GM18909 (cell line): ENCODE measurements around the gene LLCFC1.

ENCODE experiments used
- ATAC-seq: cut with Tn5 transposase; IDR thresholded peaks from one replicate; pipeline ENCODE4 v1.9.1; 2021; ENCODE audit warnings: mild to moderate bottlenecking; ENCODE audit not compliant: unreplicated experiment, poor library complexity

Gene LLCFC1

DNA sequence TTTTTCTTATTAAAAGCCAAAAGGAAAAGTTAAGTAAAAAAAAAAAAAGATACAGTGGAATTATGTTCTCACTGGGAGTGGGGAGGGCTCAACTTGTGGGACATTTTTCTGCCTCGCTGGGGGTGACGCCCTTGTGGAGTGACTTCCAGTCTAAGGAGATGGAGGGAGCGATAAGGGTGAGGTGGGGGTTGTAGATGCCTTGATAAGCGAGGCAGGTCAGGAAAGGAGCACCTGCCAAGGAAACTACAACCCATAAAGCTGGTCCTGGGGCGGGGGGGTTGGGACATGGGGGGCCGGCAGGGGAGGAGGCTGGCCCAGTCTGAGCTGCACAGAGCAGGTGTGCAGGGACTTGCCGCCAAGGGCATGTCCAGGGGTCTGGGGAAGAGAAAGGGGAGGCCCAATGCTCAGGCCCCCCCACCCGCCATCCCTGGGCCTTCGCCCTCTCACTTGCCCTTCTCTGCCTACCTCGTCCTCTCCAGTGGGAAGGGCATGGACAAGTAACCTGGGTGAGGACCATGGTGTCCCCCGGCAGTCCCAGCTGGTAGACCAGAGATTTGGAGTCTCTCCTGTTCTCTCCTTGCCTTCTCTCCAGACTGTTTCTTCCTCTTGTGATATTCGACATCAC, 3.2 kb upstream of the LLCFC1 start:
- no peak for ATAC-seq

DNA sequence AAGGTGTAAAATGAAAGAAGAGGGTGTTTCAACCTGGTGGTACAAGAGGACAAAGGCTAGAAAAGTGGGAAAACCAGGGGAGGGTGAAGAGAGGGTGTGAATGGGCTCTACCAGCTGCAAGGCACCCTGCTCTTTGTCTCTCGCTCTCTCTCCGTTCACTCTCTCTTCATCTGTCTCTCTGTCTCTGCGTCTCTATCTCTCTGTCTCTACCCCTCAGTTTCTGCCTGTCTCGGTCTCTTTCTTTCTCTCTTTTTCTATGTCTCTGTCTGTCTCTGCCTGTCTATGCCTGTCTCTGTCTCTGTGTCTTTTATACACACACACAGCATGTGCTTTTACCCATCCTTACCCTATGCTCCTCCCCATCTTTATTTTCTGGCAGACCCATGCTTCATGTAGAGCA, 673 bp upstream of the LLCFC1 start:
- ATAC-seq = no peak

DNA sequence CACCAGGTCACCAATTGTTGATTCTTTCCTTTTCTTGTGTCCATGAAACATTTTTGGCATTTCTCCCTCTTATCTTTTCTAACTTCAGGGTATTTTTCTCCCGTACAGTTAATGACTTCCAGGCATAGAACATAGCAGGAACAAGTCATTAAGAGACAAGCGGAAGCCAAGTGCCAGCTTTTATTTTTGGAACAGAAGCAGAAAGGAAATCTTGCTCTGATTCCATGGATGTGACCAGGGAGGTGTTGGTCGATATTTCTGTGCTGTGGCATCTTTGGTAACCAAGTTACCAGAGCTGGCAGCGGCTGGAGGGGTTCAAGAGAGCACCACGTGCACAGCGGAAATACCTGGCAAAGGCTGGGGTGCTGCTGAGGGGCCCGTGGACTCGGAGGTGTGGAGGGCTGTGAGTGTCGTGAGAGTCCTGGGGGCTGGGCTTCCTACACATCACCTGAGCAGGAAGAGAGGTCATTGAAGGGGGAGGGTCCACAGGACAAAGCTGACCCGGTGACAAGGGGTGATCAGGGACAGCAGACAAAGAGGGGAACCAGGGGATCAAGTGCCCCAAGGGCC, 1.8 kb downstream of the LLCFC1 start:
- no peak for ATAC-seq

DNA sequence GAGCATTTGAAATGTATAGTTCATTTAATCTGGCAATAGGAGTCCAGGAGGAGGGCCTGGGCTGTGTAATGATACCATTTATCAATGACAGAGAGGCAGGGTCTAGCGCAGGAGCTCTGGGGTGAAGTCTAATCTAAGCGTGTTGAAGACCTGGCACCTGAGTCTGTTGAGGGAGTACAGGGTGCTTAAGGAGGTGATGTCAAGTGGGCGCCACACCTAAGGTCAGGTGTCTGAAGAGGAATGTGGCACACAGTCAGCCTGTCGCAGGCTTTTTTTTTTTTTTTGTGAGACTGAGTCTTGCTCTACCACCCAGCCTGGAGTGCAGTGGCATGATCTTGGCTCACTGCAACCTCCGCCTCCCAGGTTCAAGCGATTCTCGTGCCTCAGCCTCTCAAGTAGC, 2.3 kb downstream of the LLCFC1 start:
- ATAC-seq = no peak

DNA sequence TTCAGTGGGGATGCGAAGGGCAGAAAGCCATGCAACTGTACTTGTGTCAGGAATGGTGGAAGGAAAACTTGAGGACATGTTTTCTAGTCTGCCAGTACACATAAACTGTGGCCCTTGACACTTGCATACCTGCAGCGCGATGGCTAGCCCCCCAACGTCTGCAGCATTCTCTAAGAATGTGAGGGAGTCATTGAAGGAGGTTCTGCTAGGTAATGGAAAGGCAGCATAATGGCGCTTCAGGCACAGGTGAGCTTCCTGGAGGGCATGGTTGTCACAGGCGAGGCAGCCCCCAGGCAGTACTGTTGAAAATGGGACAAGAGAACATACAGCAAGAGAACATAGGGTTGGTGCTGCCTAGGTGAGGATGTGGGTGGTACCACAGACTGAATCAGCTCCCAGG, 3.5 kb downstream of the LLCFC1 start:
- no peak for ATAC-seq

DNA sequence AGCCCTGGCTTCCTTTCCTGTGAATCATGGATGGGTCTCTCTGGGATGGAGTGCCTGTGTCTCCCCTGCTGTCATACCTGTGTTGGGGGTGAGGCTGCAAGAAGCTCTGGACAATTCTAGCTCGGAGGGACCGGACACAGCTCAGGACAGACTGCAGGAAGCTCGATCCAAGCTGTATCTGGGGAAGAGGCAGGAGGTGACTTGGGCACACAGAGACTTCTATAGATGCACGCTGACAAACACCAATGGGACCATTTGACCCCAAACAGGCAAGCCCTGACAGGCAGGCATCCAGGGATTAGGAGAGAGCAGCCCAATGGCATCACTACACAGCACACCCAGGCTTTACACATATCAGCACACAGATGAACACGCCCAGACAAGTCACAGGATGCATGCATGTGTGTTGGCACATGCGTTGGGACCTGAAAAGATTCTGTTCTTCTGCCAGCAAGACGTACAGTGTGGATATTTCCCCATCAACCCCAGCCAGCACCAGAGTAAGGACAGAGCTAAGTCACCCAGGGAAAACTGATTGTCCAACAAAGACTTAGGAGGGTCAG, 4.5 kb downstream of the LLCFC1 start:
- no peak for ATAC-seq

DNA sequence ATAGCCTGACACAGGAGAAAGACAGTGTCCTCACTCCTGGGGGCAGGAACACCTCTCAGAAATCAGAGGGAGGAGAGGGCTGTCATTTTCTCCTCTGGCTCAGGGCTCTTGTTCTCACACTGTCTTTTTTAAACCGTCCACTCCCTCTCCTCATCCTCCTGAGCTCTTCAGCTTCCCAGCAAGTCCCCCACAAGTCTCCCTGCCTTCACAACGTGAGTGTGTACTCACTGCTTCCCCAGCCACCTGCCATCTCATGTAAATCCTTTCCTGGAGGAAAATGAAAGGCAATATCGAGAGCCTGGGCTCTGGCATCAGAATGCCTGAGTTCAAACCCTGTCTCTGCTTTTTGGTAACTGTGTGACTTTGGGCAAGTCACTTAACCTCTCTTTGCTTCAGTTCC, 5.7 kb downstream of the LLCFC1 start:
- no peak for ATAC-seq

DNA sequence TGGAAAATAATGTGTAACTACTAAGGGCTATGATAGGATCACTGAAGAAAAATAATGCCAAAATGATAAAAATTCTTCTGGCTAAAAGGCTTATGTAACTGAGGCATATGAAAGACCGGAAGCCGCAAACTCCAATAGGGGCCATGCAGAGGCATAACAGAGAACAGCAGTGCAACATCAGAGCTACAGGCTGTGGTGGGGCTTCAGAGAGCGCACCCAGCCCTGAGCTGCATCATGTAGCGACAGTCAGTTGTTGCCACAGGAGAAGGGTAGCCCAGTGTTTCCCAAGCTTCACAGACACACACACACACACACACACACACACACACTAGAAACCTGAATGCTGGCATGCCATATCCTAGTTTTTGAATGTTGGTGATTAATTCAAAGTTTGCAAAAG, 9.3 kb downstream of the LLCFC1 start:
- ATAC-seq = no peak

DNA sequence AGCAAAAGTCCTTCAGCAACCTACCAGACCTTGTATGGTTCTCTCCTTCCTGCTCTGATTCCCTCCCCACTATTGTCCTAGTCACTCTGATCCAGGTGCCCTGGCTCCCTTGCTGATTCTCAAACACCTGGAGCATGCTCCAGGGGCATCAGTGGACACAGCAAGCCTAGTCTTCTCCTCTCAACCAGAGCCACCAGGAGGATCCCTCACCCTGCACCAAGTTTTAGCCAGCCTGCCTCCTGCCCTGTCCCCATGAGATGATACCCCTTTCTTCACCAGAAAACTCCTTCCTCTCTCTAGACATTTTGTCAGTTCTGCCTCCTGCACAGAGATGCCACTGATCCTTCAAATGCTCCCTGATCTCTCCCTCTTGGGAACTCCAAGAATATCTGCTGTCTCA, 11.0 kb downstream of the LLCFC1 start:
- ATAC-seq = no peak

DNA sequence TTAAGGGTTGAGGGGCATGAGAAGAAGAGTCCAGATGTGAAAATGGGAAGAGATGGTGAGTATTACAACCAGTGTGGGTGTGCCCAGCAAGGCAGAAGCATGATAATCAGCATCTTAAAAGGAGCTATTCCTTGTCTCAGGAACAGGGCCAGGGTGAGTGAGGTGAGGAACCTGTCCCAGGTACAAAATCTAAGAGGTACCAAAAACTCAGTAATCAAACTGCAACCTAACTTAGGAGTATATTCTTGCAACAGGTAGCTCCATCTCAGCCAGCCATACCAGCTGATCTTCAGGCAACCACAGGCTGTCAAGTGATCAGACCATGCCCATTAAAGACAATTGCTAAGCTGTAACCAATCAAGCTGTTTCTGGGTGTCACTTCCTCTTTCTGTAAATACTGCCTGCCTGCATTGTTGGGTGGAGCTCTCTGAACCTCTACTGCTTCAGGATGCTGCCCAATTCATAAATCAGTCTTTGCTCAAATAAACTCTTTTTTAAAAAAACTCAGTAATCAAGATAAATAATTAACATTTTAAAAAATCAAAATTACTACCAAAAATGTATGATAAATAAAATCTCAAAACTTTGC, 15.5 kb downstream of the LLCFC1 start:
- peak; percentile 74 for ATAC-seq

DNA sequence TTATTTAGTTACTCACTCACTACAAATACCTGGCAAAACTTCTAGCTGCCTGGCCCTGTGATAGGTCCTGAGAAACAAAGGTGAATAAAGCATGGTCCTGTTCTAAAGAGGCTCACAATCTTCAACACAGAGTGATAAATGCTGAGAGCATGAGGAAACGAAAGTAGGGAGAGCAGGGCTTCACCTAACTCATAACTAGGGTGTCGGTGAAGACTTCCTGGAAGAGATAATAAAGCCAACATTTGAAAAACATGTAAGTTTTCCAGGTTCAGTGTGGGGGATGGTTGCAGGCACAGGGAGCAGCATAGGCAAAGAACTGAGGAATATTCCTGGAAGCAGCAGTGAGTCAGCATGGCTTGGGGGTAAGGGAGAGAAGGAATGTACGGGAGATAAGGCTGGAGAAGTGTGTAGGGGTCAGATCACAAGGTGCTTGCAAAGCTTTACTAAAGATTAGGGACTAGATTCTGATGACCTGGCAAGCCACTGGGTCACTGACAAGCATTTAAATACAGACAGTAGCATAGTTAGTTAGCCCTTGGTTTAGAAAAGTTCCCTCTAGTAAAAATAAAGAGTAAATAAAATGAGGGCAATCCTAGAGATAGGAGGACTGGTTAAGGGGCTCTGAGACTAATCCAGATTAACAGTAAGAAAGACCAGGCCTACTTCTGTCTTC, 17.8 kb downstream of the LLCFC1 start:
- no peak for ATAC-seq

DNA sequence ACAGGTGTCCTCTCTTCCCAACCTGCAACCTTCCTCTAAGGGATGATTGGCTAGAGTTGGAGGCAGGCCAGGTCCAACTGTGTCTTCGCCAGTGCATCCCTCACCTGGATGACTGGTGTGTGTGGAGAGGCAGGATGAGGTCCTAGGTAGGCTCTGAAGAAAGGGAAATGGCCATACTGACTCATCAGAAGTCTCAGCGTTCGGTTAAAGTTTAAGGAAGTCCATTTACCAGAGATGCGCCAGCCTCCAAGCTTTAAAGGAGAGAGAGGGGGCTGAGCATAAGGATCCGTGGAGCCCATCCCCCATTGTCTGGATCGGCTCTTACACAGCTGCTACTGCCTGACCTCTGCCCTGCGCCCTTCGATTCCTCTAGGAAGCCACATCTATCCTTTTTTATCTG, 18.4 kb downstream of the LLCFC1 start:
- ATAC-seq = no peak

DNA sequence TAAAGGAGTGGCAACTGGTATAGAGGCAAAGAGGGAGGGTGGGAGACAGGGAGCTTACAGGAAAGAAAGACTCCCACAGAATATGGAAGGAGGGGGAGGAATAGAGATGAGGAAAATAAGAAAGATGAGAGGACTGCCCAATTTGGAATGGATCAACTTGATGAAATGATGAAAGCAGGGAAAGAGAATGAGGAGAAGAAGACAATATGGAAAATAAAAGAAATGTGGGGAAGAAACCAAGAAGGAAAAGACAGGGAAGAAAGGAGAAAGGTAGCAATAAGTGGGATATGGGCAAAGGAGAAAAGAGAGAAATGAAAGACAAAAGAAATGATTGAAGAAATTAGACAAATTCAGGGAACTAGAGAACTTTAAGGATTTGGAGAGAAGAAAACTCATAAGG, 19.9 kb downstream of the LLCFC1 start:
- ATAC-seq = no peak

DNA sequence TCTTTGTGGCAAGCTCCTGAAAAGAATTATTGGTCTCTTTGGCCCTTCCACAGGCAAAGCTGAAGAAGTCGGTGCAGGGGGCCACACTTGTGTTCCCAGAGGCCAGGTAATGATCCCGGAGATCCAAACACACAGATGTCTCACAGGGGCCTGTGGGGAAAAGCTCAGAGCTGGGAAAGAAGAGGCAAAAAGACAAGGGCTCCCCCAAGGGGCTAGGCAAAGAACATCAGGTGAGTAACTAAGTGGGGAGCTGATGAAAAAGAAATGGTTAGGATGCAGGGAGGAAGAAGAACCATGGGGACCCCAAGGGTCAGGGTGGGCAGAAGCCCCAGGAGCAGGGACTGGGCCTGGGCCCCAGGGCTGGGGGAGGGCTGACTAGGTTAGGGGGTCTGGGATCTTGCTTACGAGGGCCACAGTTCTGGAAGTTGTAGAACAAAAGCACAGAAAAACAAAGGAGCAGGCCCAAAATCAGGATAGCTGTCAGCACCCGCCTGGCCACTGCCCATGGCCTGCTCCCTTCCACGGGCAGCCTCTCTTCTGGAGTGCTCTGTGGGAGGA, 21.8 kb downstream of the LLCFC1 start:
- no peak for ATAC-seq

DNA sequence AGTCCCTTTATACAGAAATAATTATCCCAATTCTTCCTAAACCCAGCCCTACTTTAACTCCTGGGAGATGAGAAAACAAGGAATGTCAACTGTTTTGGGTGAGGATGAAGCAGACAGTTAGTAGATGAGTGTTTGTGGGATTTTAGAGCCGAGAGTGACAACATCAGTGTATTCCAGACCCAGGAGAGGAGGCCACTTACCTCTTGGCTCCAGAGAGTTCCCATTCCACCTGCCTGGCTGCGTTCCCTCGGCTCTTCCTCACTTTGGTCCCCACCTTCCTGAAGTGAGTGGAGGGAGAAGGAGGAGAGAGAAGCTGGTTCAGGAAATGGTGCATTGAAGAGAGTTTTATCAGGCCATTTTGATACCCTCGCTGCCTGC, 22.3 kb downstream of the LLCFC1 start:
- no peak for ATAC-seq

DNA sequence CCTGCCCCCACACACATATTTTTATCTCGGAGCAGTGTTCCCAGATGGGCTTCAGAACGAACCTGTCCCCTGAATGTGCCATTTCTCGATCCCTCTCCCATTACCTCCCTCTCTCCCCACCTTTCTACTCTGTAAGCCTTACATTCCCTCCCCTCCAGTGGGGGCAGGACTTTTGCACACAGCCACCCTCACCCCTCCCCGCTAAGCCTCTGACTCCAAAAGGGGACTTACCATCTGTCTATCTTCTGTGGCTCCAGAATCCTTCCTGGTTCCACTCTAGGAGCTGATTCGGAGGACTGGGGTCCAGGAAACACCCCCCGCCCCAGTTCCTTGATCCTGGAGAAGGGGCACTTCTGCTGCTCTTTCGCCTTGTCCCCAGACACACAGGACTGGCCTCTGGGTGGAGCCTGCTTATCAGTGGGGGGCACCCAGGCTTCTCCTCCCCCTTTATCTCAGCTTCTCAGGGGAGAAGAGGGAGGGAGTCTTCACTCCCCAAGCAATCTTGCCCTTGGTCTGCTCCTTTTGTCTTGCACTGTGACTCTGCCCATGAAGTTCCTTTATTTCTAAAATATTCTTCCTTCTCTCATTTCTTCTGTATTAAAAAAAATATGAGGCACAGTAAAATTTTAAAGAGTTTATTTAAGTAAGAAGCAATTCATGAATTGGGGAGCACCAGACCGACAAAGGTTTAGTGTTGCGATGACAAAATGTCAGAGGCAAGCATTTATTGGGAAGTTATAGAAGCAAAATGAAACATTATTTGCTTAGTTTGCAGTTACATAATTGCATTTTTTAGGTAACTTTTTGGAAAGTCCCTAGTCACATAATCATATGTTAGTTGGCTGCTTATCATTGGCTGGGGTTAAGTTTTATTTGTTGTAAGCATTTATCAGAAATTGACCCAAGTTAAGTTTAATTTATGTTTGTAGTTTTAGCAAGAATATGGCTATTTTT, 23.0 kb downstream of the LLCFC1 start, which contains the start of gene KEL:
Gene KEL (minus strand): TSS at position 391 of the 954 bp plus-strand sequence. CDS start 157 bp downstream, at position 234.
- no peak for ATAC-seq

DNA sequence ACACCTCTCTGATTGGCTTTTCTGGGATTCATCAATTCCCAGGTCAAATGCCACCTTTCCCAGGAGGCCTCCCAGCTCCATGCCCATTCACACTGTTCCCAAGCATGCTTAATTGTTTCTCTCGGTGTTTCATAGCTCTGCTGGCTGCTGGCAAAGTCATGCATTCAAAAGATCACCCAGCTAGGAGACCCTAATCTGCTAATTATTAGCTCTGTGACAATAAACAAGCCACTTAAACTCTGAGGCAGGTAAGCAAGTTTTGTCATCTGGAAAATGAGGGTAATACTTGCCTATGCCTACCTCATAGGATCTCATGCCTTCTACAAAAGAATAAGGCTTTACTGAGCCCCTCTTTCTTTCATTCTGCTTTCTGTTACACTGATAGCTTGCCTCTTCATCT, 23.7 kb downstream of the LLCFC1 start:
- no peak for ATAC-seq

DNA sequence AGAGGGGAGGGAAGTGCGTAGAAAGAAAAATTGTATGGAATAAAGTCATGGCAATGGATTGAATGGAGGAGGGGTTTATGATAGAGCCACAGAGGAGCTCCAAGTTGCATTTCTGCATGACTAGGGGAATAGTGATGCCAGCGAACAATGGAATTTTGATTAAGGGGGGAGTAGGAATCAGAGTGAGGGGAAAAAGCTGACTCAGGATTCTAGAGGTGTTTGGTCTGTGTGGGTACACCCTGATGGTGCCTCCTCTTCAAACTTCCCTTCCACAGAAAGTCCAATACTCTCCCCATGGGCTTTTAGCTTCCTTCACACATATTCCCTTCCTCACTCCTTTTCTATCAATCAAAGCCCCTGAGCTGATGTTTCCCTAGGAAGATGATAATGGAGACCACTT, 24.7 kb downstream of the LLCFC1 start:
- no peak for ATAC-seq

DNA sequence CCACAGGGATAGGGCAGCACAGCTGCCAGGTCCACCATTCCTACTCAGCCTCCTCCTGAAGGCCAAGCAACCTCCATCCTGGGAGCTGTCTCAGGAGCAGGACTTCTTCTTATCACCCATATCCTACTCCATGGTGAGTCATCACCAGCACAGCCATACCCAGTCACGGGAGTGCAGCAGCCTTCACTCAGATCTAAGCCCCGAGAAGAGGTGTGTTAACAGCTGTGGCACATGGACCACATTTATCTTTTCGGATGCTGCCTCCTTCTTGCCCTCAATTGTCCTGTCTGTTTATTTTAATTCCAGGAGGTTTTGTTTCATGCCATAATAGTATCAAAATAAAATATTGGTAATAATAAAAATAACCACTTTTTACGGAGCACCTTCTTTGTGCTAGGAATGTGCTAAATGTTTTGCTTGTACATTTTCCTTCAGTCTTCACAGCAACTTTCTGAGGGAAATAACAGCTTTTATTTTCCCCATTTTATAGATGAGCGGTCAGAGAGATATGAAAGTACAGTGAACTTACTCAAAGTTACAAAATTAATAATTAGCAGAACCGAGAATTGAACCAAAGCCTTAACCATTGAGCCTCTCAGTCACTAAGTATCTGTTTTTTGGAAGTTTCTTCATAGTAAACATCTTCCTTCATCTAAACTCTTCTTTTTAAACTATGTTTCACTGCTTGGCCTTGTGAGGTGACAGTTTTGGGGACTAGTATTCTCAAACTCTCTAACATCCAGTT, 25.4 kb downstream of the LLCFC1 start:
- ATAC-seq = no peak
